ENCODE results near the gene PHKB.
"Not testable (repeated sequence)": the region's sequence is repeated elsewhere in the genome, so short reads cannot be mapped to it uniquely, and the experiment has no call there.

PHKB gene

GRCh38 chr16:47504599-47504998 lies 43.5 kb downstream of the PHKB start:
- DNase-seq (ENCODE audit: low spot score in 2 of 2): no peak
- in situ Hi-C loops (cut with MboI; ENCODE audit: low sequenced_read_pairs): no loop called here
- Histone ChIP-seq H3K4me3 (no peak overlapping the region), H3K36me3 (replicated peaks) (peaks cover 33% of the 10 kb centered on the region), H3K27me3 (ENCODE audit: low read depth) (no peaks in the 10 kb centered on the region), H3K4me1 (peaks cover 4% of the 10 kb centered on the region), H3K9me3 (no peaks in the 10 kb centered on the region)

GRCh38 chr16:47506800-47507199 lies 45.7 kb downstream of the PHKB start:
- no peaks in the 10 kb centered on the region for H3K9me3 ChIP-seq
- no peak for DNase-seq (ENCODE audit: low spot score in 2 of 2)
- no peak overlapping the region for H3K4me3 ChIP-seq
- peaks cover 36% of the 10 kb centered on the region for H3K36me3 ChIP-seq (replicated peaks)
- in situ Hi-C loops (cut with MboI; ENCODE audit: low sequenced_read_pairs): no loop called here
- peaks cover 4% of the 10 kb centered on the region for H3K4me1 ChIP-seq
- no peaks in the 10 kb centered on the region for H3K27me3 ChIP-seq (ENCODE audit: low read depth)

- peaks cover 4% of the 10 kb centered on the region for H3K4me1 ChIP-seq
- in situ Hi-C loops (cut with MboI; ENCODE audit: low sequenced_read_pairs): no loop called here
- no peaks in the 10 kb centered on the region for H3K27me3 ChIP-seq (ENCODE audit: low read depth)
- H3K9me3 ChIP-seq: no peaks in the 10 kb centered on the region
- peaks cover 42% of the 10 kb centered on the region for H3K36me3 ChIP-seq (replicated peaks)
- H3K4me3 ChIP-seq: no peak overlapping the region
- no peak for DNase-seq (ENCODE audit: low spot score in 2 of 2)
Observed at GRCh38 chr16:47507701-47508100, 46.6 kb downstream of the PHKB start.

GRCh38 chr16:47511882-47512281 lies 50.8 kb downstream of the PHKB start:
- no peaks in the 10 kb centered on the region for H3K4me1 ChIP-seq
- H3K27me3 ChIP-seq (ENCODE audit: low read depth): no peaks in the 10 kb centered on the region
- H3K9me3 ChIP-seq: no peaks in the 10 kb centered on the region
- DNase-seq (ENCODE audit: low spot score in 2 of 2): no peak
- H3K4me3 ChIP-seq: no peak overlapping the region
- in situ Hi-C loops (cut with MboI; ENCODE audit: low sequenced_read_pairs): no loop called here
- H3K36me3 ChIP-seq (replicated peaks): peaks cover 37% of the 10 kb centered on the region

- Histone ChIP-seq H3K4me3 (no peak overlapping the region), H3K27me3 (ENCODE audit: low read depth) (no peaks in the 10 kb centered on the region), H3K4me1 (peaks cover 11% of the 10 kb centered on the region), H3K36me3 (replicated peaks) (peaks cover 19% of the 10 kb centered on the region), H3K9me3 (no peaks in the 10 kb centered on the region)
- DNase-seq (ENCODE audit: low spot score in 2 of 2): no peak
- in situ Hi-C loops (cut with MboI; ENCODE audit: low sequenced_read_pairs): no loop called here
Observed at GRCh38 chr16:47519037-47519436, 57.9 kb downstream of the PHKB start.

- in situ Hi-C loops (cut with MboI; ENCODE audit: low sequenced_read_pairs): no loop called here
- peaks cover 16% of the 10 kb centered on the region for H3K4me1 ChIP-seq
- H3K36me3 ChIP-seq (replicated peaks): peaks cover 16% of the 10 kb centered on the region
- H3K4me3 ChIP-seq: no peak overlapping the region
- no peaks in the 10 kb centered on the region for H3K9me3 ChIP-seq
- DNase-seq (ENCODE audit: low spot score in 2 of 2): no peak
- no peaks in the 10 kb centered on the region for H3K27me3 ChIP-seq (ENCODE audit: low read depth)
Observed at GRCh38 chr16:47519546-47519945, 58.4 kb downstream of the PHKB start.

GRCh38 chr16:47519996-47520679 lies 59.0 kb downstream of the PHKB start:
- no peak for DNase-seq (ENCODE audit: low spot score in 2 of 2)
- in situ Hi-C loops (cut with MboI; ENCODE audit: low sequenced_read_pairs): no loop called here
- H3K4me3 ChIP-seq: no peak overlapping the region
- peaks cover 19% of the 10 kb centered on the region for H3K4me1 ChIP-seq
- H3K36me3 ChIP-seq (replicated peaks): peaks cover 13% of the 10 kb centered on the region
- no peaks in the 10 kb centered on the region for H3K9me3 ChIP-seq
- H3K27me3 ChIP-seq (ENCODE audit: low read depth): no peaks in the 10 kb centered on the region

- Histone ChIP-seq H3K4me3 (no peak overlapping the region), H3K27me3 (ENCODE audit: low read depth) (no peaks in the 10 kb centered on the region), H3K36me3 (replicated peaks) (no peaks in the 10 kb centered on the region; the same call in 1 of the 2 replicates), H3K4me1 (peaks cover 29% of the 10 kb centered on the region), H3K9me3 (no peaks in the 10 kb centered on the region)
- DNase-seq (ENCODE audit: low spot score in 2 of 2): peak in 1 of 2 experiments; percentile 42
- in situ Hi-C loops (cut with MboI; ENCODE audit: low sequenced_read_pairs): no loop called here
Observed at GRCh38 chr16:47523342-47524006, 62.3 kb downstream of the PHKB start.

GRCh38 chr16:47524007-47524405 lies 62.9 kb downstream of the PHKB start:
- Histone ChIP-seq H3K36me3 (replicated peaks) (no peaks in the 10 kb centered on the region; the same call in 1 of the 2 replicates), H3K4me1 (peaks cover 29% of the 10 kb centered on the region), H3K27me3 (ENCODE audit: low read depth) (no peaks in the 10 kb centered on the region), H3K4me3 (no peak overlapping the region), H3K9me3 (no peaks in the 10 kb centered on the region)
- no peak for DNase-seq (ENCODE audit: low spot score in 2 of 2)
- in situ Hi-C loops (cut with MboI; ENCODE audit: low sequenced_read_pairs): no loop called here

- in situ Hi-C loops (cut with MboI; ENCODE audit: low sequenced_read_pairs): no loop called here
- Histone ChIP-seq H3K4me1 (peaks cover 24% of the 10 kb centered on the region), H3K9me3 (no peaks in the 10 kb centered on the region), H3K36me3 (replicated peaks) (no peaks in the 10 kb centered on the region), H3K27me3 (ENCODE audit: low read depth) (no peaks in the 10 kb centered on the region), H3K4me3 (no peak overlapping the region)
- DNase-seq (ENCODE audit: low spot score in 2 of 2): no peak
Observed at GRCh38 chr16:47528431-47528830, 67.3 kb downstream of the PHKB start.

- H3K4me1 ChIP-seq: peaks cover 4% of the 10 kb centered on the region
- H3K9me3 ChIP-seq: no peaks in the 10 kb centered on the region
- no peaks in the 10 kb centered on the region for H3K36me3 ChIP-seq (replicated peaks)
- no peak for DNase-seq (ENCODE audit: low spot score in 2 of 2)
- H3K4me3 ChIP-seq: no peak overlapping the region
- in situ Hi-C loops (cut with MboI; ENCODE audit: low sequenced_read_pairs): no loop called here
- H3K27me3 ChIP-seq (ENCODE audit: low read depth): no peaks in the 10 kb centered on the region
Observed at GRCh38 chr16:47533744-47534292, 72.7 kb downstream of the PHKB start.

GRCh38 chr16:47538472-47538871 lies 77.3 kb downstream of the PHKB start:
- no peaks in the 10 kb centered on the region; the same call in 1 of the 2 replicates for H3K36me3 ChIP-seq (replicated peaks)
- in situ Hi-C loops (cut with MboI; ENCODE audit: low sequenced_read_pairs): no loop called here
- DNase-seq (ENCODE audit: low spot score in 2 of 2): no peak
- H3K4me1 ChIP-seq: peaks cover 4% of the 10 kb centered on the region
- H3K27me3 ChIP-seq (ENCODE audit: low read depth): no peaks in the 10 kb centered on the region
- no peaks in the 10 kb centered on the region for H3K9me3 ChIP-seq
- H3K4me3 ChIP-seq: no peak overlapping the region

- H3K4me3 ChIP-seq; H3K9me3 ChIP-seq; H3K4me1 ChIP-seq; in situ Hi-C loops (cut with MboI; ENCODE audit: low sequenced_read_pairs); H3K27me3 ChIP-seq (ENCODE audit: low read depth); DNase-seq (ENCODE audit: low spot score in 2 of 2); H3K36me3 ChIP-seq (replicated peaks): not testable (repeated sequence)
Observed at GRCh38 chr16:47539707-47540670, 78.9 kb downstream of the PHKB start.

All from HAP-1 (cell line).